DMS 273 treated with DMSO at 0.1 percent for 48 hours (cell line): Measurements from ENCODE around the gene ATP2A1.
"Not testable (repeated sequence)": the region's sequence is repeated elsewhere in the genome, so short reads cannot be mapped to it uniquely, and the experiment has no call there.

Experiments used
- DNase-seq: peaks from one replicate; lab custom pipeline; 2025; lab: John Stamatoyannopoulos, UW

ATP2A1 gene

DNA sequence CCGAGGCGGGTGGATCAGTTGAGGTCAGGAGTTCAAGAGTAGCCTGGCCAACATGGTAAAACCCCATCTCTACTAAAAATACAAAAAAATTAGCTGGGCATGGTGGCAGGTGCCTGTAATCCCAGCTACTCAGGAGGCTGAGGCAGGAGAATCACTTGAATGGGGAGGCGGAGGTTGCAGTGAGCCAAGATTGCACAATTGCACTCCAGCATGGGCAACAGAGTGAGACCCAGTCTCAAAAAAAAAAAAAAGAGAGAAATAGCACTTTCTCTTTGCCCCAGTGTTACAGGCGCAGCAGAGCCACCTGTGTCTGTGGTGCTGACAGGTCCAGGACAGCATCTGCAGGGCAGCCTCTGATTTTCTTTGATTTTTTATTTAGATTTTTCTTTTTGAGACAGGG, 3.3 kb downstream of the ATP2A1 start:
- DNase-seq = not testable (repeated sequence)

DNA sequence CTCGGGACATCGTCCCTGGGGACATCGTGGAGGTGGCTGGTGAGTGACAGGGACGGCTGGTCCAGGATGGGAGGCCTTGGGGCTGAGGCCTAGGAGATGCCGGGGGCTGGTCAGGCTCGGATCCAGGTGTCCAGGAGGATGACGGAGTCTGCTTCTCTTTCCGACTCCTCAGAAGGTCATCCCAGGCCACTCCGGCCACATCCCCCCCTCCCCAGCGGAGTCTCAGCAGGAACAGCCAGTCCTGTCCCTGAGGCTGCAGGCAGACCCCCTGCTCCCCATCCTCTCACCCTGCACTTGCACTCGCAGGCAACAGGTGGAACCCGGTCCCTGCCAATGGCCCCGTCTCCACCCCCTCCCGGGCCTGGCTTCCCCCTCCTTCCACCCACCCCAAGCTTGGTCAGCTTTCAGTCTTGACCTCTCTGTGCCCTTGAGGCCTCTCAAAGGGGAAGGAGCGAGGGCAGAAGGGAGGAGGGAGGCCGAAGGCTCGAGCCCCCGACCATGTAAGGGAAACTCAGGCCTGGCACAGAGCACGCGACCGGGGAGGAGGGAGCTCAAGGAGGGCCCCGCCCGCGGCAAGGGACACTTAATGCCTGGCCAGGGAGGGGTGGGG, 4.4 kb downstream of the ATP2A1 start:
- no peak for DNase-seq

DNA sequence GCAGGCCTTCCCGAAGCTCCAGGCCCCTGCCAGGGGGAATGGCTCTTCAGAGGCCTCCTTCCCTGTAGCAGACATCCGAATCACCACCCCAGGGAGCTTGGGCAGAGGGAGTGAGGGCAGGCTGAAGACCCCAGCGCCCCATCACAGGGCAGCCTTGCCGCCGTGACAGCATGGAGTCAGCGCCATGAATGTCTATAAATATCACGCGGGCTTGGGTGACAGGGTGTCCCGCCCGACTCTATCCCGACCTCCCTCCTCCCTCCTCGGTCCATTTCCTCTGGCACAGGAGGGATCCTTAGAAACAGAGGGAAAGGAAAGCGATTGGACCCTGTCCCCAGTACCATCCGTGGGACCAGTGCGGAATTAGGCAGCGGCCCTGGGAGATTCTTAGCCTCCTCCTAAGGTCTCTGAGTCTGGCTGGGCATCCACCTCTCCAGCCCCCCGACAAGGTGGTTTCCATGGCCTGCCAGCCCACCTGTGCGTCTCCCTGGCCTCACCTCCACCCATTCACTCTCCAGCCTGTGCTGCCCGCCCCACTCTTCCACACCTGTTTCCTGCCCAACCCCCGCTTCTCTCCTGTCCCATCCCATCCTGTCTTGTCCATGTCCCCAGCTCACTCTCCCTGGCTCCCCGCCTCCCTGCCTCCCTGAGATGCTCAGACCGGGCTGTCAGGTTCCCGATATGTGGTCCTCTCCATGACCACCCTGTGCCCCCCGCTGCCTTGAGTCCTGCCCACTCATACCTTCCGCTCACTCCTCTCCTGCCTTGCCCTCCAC, 5.1 kb downstream of the ATP2A1 start:
- DNase-seq = no peak

DNA sequence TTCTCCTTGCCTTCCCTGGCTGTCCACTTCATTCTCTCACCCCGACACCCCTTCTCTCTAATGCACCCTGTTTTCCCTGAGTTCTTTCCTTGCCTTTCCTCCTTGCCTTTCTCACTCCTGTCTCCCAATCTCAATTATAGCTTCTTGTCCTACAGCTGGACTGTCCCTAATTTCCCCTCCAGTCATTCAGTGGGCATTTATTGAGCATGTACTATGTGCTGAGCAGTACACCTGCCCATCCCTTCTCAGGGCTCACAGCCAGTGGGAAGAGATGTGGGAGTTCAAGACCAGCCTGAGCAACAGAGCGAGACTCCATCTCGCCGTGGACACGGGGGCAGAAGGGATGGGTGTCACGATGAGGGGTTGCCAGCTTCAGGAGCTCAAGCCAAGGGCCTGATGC, 5.8 kb downstream of the ATP2A1 start:
- no peak for DNase-seq

DNA sequence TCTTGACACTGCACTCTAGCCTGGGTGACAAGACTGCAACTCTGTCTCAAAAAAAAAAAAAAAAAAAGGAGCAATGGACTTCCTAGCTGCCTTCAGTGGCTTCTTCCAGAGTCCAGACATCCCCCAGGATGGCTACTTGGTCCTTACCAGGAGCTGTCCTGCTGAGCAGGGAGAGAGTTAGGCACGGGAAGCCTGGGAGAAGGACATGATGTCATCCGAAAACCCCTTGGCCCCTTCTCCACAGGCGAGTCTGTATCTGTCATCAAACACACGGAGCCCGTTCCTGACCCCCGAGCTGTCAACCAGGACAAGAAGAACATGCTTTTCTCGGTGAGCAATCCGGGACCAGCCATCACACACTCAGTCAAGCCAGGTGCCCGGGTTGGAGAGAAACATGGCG, 8.7 kb downstream of the ATP2A1 start:
- DNase-seq = no peak

DNA sequence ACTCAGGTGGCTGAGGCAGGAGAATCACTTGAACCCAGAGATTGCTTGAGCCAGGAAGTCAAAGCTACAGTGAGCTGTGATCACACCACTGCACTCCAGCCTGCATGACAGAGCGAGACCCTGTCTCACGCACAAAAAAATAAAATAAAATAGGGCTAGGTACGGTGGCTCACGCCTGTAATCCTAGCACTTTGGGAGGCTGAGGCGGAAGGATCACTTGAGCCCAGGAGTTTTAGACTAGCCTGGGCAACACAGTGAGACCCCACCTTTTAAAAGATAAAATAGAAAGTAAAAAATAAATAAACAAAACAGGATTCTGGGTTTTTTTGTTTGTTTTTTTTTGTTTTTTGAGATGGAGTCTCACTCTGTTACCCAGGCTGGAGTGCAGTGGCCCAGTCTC, 12.1 kb downstream of the ATP2A1 start:
- DNase-seq = not testable (repeated sequence)

DNA sequence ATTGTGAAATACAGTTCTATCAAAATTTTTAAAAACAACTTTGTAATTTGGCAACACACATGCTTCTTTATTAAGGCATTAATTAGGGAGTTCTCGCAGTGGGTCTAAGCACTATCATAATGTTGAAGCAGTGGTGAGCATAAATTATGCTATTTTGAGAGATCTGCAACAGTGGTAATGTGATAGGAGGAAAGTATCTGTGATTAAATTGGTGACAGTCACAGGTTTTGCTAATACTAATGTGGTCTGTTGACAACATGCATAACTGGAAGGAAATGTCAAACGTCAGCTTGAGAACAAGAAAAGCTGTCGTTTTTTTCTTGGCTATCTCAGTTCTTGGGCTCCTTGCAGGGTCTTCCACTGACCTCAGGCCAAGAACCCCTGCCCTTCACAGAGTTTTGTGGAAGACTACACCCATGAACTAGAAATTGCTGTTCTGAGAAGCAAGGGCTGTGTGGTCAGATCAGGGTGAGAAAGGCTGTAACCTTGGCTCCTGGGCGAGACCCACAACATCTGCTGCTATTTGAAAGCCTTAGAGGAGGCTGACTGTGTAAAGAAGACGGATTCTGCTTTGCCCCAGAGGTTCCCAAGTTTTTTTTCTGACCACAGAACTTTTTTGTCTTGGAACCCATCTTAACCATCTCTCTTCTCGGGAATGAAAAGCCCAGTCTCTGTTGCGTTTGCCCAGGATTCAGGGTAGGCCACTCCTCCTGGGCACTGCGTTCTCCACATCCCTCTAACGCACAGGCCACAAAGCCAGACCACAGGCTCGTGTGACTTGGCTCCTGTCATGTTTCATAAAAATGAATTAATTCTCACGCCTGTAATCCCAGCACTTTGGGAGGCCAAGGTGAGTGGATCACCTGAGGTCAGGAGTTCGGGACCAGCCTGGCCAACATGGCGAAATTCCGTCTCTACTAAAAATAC, 13.9 kb downstream of the ATP2A1 start:
- DNase-seq = no peak

DNA sequence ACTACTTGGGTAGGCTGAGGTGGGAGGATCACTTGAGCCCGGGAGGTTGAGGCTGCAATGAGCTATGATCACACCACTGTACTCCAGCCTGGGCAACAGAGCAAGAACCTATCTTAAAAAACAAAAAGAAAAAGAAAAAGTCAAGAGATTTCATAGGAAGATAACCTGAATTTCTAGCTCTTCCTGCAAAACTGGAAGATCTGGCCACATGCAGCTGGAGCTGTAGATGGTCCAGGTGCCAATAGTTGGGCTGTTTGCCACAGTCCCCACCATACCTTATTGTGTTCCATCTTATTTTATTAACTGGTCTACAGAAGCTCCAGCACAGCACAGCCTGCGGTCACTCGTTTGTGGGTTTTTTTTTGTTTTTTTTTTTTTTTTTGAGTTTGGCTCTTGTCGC, 15.0 kb downstream of the ATP2A1 start:
- DNase-seq = no peak

DNA sequence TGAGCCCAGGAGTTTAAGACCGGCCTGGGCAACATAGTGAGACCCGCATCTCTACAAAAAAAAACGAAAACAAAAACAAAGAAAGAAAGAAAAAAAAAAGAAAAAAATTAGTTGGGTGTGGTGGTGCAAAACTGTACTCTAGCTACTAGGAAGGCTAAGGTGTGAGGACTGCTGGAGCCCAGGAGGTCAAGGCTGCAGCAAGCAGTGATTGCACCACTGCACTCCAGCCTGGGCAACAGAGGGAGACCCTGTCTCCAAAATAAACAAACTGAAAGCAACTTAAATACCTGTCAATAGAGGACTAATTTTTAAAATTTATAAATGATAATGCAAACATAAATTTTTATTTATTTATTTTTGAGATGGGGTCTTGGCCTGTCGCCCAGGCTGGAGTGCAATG, 17.3 kb downstream of the ATP2A1 start:
- DNase-seq = no peak

DNA sequence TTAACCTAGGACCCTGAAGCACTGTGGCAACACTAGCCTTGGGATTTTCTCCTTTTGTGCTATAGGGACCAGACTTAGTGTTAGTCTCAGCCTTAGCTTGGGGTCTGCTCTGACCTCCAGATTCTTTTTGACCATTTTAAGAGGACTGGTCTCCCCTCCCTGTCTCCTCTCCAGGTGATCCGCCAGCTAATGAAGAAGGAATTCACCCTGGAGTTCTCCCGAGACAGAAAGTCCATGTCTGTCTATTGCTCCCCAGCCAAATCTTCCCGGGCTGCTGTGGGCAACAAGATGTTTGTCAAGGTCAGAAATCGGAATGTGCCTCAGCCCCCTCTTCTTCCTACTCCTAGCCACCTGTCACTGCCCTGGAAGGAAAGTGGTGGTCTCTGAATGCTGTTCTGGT, 19.5 kb downstream of the ATP2A1 start:
- no peak for DNase-seq

DNA sequence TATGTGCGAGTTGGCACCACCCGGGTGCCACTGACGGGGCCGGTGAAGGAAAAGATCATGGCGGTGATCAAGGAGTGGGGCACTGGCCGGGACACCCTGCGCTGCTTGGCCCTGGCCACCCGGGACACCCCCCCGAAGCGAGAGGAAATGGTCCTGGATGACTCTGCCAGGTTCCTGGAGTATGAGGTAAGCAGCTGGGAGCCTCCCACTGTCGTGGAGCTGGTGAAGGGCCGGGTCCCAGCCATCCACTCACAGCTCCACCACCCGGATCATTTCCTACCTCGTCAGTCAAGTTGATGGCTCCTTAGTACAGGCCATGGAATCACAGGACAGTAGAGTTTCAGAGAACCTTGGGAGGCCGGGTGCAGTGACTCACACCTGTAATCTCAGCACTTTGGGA, 20.0 kb downstream of the ATP2A1 start:
- DNase-seq = no peak

DNA sequence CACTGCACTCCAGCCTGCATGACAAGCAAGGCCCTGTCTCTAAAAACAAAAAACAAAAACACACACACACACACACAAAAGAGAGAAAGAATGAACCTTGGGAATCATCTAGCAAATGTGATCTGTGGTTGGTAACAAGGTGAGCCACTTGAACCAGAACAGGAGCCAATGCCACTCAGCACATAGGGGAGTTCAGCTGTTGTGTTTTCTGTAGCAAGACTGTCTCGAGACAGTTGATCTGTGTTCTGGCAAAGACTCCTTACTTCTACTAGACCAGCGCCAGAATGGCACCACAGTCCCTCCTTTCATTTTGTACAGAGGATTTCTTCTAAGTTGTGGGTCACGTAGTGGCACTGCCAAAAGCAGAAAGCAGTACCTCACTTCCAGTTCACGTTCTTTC, 20.7 kb downstream of the ATP2A1 start:
- no peak for DNase-seq

DNA sequence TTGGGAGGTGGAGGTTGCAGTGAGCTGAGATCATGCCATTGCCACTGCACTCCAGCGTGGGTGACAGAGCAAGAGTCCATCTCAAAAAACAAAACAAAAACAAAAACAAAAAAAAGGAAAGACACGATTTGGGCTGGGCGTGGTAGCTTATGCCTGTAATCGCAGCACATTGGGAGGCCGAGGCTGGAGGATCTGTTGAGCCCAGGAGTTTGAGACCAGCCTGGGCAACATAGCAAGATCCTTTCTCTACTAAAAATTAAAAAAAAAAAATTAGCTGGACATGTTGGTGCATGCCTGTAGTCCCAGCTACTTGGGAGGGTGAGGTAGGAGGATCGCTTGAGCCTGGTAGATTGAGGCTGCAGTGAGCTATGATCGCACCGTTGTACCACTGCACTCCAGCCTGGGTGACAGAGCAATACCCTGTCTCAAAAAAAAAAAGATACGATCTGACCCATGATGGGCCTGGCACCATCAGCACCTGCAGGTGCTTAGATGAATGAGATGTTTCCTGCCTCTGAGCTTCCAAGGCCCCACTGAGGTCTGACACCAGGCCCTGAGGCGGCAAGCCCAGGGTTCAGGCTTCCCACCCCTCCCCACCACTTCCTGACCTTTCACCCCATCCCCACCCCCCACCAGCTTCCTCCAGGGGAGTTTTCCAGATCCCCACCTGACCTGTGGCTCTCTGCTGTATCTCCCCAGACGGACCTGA, 21.7 kb downstream of the ATP2A1 start:
- no peak for DNase-seq

DNA sequence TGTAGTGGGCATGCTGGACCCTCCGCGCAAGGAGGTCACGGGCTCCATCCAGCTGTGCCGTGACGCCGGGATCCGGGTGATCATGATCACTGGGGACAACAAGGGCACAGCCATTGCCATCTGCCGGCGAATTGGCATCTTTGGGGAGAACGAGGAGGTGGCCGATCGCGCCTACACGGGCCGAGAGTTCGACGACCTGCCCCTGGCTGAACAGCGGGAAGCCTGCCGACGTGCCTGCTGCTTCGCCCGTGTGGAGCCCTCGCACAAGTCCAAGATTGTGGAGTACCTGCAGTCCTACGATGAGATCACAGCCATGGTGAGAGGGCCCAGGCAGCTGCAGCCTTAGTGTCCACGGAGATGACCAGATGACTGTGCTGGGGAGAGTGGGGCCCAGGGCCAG, 22.3 kb downstream of the ATP2A1 start:
- DNase-seq = no peak

DNA sequence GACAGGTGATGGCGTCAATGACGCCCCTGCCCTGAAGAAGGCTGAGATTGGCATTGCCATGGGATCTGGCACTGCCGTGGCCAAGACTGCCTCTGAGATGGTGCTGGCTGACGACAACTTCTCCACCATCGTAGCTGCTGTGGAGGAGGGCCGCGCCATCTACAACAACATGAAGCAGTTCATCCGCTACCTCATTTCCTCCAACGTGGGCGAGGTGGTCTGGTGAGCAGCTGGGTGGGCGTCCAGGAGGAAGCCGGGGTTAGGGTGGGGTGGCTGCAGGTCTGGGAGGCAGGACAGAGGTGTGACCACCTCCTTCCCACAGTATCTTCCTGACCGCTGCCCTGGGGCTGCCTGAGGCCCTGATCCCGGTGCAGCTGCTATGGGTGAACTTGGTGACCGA, 23.6 kb downstream of the ATP2A1 start:
- no peak for DNase-seq

DNA sequence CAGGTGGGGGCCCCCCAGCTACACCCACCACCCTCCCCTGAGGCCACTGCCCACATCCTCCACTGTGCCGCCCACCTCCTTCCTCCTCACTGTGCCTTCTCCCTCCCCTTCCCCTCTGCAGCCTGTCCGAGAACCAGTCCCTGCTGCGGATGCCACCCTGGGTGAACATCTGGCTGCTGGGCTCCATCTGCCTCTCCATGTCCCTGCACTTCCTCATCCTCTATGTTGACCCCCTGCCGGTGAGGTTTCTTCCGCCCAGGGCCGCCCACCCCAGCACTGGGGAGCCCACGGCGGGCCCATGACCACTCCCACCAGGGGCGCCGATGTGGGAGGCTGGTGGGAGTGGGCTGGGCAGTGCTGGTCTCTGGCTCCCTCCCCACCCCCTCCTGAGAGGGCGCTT, 24.6 kb downstream of the ATP2A1 start:
- DNase-seq = no peak

DNA sequence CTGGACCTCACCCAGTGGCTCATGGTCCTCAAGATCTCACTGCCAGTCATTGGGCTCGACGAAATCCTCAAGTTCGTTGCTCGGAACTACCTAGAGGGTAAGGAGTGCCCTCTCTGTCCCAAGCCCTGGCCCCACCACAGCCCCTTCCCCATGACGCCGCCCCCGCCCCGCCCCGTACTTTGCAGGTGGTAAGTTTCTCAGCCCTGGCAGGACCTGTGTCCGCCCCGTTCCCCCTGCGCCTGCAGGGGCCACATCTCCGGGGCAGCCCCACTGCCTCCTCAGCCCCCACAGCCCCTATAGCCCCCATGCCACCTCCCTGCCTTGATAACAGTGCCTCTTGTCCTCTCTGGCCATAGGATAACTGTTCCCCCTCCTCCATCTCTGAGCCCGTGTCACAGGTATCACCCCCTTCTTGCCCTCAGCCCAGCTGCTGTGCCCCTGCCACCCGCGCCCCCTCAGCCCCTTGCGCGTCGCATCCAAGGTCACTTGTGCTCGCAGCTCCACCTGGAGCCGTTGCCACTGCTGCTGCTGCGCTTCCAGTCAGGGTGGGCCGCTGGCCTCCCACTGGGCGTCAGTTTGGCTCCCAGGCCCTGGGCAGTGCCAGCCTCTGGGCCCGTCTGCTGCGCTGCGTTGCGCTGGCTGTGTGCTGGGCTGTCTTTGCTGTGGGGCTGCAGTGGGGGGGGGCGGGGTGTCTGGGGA, 25.2 kb downstream of the ATP2A1 start:
- DNase-seq = no peak

DNA sequence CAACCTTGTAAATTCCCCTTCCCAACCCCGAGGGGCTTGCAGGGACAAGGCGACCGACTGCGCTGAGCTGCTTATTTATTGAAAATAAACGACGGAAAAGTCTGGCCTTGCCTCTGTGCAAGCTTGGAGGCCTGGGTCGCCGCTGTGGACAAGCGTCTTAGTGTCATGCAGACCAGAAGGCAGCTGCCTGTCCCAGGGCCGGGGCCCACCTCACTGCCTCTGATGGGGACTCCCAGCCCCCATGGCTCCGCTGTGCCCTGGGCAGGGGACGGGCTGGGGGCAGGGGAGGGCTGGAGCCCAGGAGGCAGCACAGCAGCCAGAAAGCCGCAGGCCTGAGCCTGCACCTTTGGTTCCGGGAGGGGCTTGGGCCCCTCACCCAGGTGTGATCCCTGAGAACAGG, 26.1 kb downstream of the ATP2A1 start:
- DNase-seq = no peak

DNA sequence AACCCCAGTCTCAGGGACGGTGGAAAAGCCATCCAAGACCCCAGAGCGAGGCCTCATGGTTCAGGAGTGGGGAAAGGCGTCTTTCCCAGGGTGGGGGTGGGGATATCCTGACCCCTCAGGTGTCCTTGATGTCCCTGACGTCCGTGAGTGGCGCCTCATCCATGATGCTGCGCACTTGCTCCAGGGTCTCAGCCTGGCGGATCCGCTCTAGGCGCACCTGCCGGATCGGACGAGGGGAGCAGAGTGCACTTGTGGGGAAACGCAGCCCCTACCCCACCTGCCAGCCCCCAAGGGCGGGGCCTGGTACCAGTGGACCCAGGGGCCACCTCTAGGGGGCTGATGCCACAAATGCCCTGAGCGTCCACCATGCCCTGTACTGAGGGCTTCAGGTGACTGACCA, 26.5 kb downstream of the ATP2A1 start:
- DNase-seq = no peak

DNA sequence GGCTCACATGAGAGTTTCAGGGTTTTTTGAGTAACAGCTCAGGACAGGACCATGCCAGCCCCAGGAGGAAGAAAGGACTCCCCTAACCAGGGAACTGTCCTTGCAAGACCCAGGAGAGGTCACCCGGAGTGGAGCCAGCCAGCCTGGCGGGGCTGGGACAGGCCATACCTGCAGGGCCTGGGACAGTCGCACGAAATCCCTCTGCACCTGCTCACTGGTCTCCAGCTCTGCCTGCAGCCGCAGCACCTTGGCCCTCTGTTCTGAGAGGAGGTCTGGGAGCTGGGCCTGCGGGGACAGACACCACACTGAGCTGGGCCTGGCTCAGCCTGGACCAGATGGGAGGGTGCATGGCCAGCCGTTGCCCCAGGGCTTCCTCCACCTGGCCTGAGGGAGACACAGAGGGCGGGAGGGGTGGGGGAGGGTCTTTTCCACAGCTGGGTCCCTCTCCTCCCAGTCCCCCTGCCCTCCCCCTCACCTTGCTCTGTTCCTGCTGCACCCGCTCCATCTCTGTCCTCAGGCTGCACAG, 27.0 kb downstream of the ATP2A1 start:
- DNase-seq = no peak

DNA sequence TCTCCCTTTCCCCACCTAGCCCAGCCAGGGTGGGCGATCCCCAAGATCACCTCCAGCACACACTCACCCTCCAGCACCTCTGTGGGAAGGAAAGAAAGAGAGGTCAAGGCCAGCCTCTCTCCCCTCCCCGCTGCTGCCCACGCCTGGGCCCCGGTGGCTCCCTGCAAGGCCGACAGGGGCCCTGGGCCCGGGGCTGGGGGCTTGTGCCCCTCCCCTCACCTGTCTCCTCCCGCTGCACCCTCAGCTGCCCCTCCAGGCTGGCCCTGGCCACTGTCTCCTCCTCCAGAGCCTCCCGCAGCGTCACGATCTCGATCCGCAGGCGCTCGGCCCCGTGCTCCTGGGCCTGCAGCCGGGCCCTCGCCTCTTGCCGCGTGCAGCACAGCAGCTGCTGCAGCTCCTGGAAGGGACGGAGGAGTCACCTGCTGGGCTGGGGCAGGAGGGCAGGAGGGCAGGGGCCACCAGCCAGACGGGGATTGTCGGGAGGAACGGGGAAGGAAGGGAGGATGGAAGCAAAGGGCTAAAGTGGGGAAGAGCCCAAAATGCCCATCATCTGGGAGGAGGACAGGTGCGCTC, 27.6 kb downstream of the ATP2A1 start:
- no peak for DNase-seq
